Measurements from ENCODE around the gene ZNF185. TPM values are rescaled to one million over a fixed set of nuclear protein-coding genes. Genes with fewer than 3 reads are reported as not detected.

Gene ZNF185
- 0.59 and 0.82 TPM in 2 replicates for total RNA-seq

DNA sequence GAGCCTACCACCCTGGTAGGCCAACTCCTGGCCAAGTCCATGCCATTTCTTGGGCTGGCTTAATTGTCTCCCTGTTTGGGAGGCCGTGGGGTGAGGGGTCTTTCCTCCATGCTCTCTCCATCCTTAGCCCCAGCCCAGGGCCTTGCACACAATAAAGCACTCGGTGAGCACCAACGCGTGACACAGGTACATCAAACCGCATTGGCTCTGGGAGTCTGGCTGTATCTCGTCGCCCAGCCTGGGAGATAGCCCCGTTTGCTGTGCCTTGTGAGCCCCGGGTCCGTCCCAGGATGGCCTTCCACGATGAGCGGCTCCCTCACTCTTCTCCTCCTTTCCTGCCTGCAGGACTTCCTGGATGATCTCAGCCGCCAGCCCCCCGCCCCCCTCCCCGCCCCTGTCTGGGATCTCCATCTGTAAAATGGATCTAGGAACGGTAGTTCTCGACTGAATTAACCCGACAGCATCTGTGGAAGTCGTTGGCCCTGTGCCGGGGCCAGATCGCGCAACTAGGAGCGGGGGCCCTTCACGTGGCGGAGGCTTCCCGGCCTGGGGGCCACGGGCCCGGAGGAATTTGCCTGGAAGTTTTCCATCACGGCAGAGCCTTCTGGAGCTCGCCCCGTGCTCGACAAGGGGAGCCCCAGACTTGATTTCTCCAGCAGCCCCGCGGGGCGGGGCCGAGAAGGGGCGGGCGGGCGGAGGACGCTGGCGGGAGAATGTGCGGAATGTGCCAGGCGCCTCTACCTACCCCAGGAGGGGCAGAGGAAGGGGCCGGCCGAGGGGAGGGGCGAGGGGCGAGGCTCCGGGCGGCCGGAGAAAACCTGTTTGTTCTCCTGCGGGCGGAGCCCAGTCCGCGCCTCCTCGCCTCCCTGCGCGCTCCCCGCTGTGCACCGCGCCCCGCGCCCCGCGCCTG, at the start of gene ZNF185:
Gene ZNF185, plus strand, starts transcription at position 846 of the 910 bp plus-strand sequence. CDS start 16,423 bp downstream, outside the sequence.
- intact Hi-C loops (cut with micrococcal nuclease), result no loop called here

DNA sequence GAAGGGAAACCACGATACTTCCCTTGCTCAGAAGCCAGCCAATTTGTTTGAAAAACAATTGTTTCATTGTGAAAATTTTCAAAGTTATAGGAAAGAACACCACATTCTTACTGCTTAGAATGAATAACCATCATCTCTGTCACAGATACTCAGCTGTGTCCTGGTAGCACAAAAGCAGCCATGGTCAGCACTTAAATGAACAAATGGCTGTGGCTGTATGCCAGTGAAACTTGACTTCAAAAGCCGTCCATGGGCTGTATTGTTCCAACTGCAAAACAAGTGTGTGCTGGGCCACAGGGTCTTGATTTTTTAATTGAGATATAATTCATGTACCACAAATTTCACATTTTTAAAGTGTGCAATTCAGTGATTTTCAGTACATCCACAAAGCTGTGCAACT, 47.4 kb upstream of the ZNF185 start:
- intact Hi-C loops (cut with micrococcal nuclease), result no loop called here

DNA sequence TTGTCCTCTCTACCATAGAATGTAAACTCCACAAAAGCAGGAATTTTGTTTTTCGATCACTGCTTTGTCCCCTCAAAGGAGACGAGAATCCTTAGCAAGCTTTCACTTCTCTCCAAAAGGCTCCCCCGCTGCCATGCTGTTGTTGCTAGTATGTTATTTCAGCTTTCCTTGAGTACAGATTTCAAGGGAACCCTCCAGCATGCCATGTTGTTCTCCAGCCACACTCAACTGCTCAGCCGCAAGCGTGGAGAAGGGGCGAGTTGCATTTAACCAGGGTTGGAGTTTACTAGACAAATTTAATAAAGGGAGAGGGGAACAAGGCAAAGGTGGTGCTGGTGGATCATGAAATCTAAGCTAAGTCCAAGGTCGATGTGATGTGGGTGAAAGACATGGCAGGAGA, 43.9 kb upstream of the ZNF185 start:
- intact Hi-C loops (cut with micrococcal nuclease), result no loop called here

DNA sequence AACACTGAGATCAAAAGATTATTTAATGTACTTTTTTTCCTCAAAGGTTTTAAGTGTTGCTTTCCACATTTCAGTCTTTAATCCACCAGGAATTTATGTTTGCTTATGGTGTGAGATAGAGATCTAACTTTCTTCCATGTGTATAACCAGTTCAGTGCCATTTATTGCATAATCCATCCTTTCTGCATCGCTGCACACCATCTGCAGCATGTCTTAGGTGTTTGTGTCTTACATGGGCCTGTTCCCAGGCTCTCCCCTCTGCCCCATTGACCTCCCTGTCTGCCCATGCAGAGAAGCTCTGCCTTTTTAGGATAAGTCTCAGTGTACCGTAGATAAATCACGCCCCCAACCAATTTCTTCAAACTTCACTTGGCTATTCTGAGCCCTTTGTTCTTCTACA, 36.8 kb upstream of the ZNF185 start:
- intact Hi-C loops (cut with micrococcal nuclease), result no loop called here

DNA sequence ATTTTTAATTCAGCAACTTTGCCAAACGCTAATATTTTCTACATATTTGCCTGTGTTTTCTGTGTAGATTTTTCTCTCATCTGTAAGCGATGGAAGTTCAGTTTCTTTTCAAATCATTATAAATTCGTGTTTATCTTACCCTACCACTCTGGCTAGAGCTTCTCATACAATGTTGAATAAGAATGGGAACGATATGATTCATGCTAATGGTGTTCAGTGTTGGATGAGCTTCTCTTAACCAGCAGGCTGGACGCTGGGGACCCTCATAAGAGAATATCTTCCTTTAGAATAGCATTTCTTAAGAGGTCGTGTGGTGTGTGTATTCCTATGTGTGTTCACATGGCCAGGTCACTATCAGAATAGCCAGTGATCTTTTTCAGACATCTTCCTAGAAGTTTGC, 36.0 kb upstream of the ZNF185 start:
- intact Hi-C loops (cut with micrococcal nuclease), result no loop called here

DNA sequence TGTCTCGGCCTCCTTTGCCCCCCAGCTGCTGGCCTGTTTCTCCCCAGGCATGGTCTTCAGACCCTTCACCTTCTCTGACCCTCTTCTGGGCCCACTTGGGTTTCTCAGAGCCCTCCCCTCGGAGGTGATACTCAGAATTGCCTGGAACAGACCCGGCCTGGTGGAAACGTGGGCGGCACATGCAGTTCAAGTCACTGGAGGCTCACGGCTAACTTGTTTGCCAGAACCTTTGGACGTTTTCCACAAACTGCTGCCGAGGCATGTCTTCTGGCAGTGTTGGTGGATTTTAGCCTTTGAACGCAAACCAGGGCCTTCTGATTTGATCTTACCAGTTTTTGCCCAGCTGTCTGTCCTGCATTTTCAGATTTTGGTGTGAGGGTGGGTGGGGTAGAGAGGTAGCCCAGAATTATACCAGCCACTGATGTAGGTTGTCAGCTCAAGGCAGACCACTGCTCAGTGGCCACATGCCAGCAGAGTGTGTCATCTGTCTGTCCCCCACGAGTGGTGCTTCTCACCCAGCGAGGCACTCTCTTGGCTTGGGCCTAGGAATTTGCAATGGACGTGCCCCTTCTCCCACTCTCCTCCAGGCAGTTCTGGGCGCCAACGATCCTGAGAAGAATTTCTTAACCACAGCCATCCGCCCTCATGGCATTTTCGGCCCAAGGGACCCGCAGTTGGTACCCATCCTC, 32.5 kb upstream of the ZNF185 start:
- intact Hi-C loops (cut with micrococcal nuclease), result no loop called here

DNA sequence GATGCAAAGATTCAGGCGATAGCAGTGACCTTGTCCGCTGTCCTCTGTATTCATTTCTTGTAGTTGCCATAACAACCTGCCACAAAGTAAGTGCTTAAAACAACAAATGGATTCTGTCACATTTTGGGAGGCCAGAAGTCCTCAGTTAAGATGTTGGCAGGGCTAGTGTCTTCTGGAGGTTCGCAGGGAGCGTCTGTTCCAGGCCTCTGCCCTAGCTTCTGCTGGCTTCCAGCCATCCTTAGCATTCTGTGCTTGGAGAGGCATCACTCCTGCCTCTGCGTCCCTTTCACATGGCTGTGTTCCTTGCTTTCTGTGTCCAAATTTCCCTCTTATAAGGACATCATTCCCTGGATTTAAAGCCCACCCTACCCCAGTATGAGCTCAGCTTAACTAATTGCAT, 31.5 kb upstream of the ZNF185 start:
- intact Hi-C loops (cut with micrococcal nuclease), result no loop called here

DNA sequence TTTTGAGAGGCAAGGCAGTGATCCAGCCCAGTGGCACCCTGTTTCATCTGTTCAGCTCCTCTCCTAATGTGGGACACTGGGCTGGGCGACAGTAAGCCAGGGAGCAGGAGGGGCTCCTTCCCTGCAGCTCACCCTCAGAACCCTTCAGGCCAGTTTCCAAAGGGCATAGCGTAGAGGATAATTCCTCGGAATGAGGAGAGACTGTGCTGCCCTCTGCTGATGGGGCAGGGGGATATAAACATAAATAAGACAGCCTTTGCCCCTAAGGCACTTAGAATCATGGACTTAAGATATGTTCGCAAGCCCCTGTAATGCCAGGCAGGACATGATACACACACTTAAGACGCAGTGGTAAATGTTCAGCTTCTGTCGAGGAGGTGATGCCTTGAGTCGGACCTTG, 27.9 kb upstream of the ZNF185 start:
- intact Hi-C loops (cut with micrococcal nuclease), result no loop called here

DNA sequence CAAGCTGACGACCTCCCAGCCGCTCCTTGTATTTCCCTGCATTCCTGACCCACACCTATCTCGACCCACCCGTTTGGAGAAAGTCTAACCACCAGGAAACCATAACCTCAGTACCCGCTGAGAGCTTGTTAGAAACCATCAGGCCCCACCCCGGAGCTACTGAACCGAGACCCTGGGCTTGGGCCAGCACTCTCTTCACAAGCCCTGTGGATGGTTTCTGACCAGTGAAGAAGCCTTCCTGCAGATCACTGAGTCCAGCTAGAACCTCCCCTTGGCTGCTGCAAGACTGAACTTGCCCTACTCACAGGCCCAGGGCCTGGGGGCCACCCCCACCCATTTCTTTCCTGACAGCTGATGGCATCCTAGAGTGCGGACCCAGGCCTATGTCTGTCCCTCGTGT, 26.6 kb upstream of the ZNF185 start:
- intact Hi-C loops (cut with micrococcal nuclease), result no loop called here

DNA sequence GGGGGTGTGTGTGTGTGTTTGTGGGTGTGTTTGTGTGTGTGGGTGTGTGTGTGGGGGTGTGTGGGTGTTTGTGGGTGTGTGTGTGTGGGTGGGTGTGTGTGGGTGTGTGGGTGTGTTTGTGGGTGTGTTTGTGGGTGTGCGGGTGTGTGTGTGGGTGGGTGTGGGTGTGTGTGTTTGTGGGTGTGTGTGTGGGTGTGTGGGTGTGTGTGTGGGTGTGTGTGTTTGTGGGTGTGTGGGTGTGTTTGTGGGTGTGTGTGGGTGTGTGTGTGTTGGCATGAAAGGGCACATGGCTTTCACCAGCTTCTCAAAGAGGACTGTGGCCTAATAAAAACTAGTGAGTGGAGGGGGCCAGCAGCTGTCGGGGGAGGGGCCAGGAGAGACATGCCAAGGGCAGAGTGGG, 25.3 kb upstream of the ZNF185 start:
- intact Hi-C loops (cut with micrococcal nuclease), result no loop called here

DNA sequence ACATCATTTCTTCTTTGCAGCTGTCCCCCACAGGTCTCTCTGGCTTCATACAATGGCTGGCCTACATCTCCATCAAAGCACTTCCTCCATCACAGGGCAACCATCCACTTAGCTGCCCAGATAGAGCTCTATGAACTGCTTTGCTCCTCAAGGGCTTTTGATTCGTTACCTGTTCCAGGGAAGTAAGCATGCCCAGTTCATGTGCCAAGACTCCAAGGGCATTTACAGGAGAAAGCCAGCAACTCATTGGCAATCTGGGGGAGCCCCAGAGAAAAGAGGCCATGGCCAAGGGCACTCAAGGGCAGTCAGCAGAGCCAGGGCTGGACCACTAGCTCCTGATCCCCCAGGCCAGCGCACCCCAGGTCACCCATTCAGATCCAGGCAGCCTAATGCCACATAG, 24.5 kb upstream of the ZNF185 start:
- intact Hi-C loops (cut with micrococcal nuclease), result no loop called here

DNA sequence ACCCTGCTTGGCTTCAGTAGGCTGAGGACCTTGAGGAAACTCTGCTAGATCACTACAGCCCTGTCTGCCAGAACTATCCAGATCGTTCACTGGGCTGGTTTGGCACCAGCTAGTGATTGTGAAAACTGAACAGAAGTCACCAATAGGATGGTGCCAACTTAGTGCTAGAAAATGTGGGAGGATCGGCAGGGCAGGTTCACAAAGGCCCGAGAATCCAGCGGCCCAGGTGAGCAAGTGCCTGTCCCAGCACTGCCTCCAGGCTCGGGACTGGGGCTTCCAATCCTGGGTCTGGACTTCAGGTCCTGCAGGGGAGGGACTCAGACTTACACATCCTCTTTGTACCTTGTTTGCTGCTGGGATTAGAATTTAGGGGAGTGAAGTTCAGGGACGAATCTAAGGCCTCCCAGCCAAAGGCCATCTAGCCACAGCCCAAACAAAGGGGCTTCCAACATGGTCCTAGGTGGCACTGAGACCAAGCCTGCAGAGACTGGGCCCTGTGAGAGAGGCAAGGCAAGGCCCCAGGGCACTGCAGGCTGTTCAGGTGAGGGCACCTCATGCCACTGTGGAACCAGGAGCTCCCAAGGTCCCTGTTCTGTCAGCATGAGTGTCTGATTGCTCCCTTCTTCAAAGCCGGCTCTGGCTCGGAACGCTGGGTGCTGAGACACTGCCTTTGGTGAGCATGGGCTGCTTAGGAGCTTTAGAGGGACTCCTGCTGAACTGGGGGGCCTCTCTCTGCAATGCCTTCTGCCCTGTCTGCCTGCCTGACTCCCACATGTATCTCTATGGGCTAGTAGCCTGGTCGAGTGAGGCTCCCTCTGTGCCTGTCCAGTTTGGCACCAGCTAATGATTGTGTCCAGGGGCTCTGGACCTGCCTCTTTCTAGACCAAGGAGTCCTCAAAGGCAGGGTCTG, 20.7 kb upstream of the ZNF185 start:
- intact Hi-C loops (cut with micrococcal nuclease), result no loop called here

DNA sequence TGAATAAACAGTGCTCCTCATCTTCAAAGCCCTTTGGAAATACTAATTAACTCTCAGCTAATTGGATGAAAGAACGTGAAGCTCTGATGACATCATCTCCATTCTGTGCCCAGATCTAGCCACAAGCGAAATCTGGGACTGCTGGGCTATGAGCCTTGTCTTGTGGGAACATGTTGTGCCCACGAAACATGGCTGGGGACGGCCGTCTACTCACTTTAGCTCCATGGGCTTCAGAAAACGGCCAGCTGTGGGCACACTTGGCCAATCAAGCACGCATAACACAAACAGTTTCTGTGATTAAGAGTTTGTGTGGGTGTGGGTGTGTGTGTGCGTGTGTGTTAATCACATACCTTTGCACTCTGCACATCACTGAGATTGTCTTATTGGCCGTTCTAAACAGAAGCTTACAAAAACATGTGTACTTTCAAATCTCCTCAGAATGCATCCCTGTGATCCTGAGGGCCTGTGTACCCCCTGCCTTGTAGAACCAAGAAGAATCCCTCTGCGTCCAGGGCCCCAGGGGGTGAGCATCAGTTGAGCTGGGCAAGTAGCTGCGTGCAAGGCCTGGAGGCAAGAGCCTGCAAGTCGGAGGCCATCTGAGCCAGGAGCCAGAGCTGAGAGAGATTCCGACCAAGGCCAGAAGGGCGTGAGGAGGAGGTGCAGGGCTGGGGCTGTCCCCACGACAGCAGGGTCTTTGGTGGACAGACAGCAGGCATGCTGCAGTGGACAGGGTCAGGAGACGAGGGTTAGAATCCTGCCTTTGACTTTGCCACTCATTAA, 18.7 kb upstream of the ZNF185 start:
- intact Hi-C loops (cut with micrococcal nuclease), result no loop called here

DNA sequence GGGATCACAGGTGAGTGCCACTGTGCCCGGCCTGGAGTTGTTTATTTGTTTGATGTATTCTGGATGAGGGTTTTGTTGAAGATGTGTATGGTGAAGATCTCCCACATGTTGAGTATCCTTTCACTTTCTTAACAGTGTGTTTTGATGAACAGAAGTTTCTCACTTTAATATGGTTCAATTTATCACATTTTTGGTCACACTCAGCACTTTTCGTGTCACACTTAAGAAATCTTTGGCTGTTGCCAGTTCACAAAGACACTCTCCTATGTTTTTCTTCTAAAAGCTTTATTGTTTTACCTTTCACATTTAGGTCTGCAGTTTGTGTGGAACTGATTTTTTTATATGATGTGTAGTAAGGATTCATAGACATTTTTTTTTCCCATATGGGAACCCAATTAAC, 16.6 kb upstream of the ZNF185 start:
- intact Hi-C loops (cut with micrococcal nuclease), result no loop called here

DNA sequence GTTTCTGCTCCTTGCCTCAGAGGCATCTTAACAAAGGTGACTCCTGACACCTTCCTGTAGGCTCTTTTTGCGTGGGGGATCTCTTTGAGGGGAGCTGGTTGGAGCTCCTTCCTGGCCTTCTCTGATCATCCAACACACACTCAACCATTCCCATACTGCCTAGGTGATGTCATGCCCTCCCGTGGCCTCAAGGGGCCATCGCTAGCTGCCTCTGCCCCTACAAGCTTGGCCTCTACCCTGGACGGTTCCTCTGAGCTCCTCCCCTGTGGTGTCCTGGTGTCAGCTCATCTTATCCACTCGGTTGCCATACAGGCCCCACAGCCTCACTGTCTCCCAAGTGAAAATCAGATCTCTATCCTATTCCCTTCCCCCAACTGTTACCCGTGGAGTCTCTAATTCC, 13.7 kb upstream of the ZNF185 start:
- intact Hi-C loops (cut with micrococcal nuclease), result no loop called here

DNA sequence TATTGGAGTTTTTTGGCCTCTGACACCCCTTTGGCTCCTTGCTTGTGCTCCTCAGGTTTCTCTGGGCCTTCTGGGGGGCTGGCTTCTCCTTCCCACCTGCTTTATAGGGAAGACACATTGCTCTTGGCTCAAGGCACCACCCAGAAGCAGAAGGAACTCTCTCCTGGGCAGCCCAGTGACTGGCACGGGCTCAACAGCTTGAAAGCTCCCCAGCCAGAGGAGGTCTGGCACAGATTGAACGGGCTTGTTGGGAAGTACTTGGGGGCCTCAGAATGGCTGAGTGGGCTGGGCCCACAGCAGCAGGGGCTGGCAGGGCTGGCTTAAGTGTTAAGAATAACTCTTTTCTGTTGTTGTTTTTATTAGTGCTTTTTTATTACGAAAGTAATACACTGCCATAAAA, 11.2 kb upstream of the ZNF185 start:
- intact Hi-C loops (cut with micrococcal nuclease), result no loop called here

DNA sequence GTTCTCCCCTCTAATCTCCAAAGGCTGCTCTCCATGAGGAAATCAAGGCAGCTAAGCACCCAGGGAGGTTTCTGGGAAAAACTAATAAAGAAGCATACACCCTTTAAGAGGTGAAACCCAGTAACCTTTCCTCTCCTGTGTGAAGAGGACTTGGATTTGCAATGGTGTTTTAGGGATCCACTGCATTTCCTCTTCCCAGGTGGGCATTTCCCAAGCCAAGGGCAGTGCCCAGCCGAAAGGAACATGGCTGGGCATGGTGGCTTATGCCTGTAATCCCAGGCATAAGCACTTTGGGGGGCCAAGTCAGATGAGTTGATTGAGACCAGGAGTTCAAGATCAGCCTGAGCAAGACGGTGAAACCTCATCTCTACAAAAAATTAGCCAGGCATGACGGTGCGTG, 5.4 kb upstream of the ZNF185 start:
- intact Hi-C loops (cut with micrococcal nuclease), result no loop called here

DNA sequence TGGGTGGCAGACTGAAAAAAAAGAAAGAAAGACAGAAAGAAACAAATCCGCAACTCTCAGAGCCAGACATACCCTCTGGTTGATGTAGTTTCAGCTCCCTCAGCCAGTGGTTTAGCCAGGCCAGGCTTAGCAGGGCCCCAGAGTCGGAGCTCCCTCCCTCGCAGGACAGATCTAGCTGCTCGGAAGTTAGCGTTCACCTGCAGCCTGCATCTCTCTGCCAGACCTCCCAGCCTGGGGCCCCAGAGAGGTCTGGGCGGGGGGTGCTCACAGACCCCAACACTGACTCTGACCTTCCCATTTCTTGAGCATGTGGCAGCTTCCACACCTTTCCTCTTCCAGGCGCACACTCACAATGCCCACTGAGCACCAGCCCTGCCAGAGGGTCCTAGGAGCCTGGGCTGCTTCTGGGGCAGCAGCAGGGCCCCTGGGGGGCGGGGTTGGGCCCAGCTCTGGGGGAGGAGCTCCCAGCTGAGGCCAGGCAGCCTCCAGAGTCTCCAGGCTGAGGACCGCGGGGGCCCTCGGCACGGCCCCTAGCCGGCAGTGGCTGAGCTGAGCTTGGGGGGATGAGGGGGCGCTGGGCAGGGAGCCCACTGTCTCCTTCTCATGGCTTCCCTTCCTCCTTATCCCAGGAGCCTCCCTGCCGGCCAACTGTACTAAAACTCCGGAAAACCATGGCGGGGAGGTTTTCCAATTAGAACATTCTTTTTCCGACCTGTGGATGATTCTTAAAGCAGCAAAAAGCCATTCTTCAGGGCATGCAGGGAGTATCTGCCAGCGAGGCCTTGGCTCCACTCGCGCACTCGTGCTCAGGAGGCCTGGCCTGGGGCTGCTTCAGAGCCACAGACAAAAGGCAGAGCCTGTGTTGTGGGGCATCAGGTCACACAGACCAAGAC, 4.6 kb upstream of the ZNF185 start:
- intact Hi-C loops (cut with micrococcal nuclease), result no loop called here

DNA sequence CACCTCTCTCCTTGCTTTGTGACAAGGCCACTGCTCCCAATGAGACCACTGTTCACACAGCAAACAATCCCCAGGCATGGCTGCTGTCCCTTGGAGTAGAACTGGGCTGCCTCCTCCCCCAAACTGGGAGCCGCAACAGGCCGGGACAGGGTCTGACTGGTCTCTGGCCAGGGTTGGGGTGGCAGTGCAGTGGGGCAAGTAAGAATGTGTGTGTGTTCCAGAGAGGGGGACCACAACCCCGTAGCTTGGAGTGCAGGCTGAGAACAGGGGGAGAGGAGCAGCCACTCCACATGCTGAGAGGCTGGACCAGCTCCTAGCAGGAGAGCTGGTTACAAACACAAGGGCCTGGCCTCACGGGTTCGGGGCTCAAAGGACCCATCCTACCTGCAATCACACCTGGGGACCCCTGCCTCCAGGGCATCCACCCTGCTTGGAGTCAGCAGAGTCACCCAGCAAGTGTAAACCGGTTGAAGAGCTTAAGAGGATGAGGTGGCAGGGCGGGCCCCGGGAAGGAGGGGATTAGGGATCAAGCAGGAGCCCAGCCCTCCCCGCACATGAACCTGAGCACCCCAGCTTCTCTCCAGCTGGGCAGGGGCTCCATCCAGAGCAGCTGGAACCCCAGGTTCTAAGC, 3.8 kb upstream of the ZNF185 start:
- intact Hi-C loops (cut with micrococcal nuclease), result no loop called here

All from T-helper 2 cell treated with Interferon-gamma antibody and Interleukin-4, amounts not matched to agents 100 ng/mL and 5 ng/mL, for 36 hours (primary cell).